ENCODE data around the gene ZNF787. TPM values are rescaled to one million over a fixed set of nuclear protein-coding genes. Genes with fewer than 3 reads are reported as not detected.

The ZNF787 gene
- total RNA-seq, 2 experiments from 2014 or later: 30.0 to 31.1 TPM

DNA sequence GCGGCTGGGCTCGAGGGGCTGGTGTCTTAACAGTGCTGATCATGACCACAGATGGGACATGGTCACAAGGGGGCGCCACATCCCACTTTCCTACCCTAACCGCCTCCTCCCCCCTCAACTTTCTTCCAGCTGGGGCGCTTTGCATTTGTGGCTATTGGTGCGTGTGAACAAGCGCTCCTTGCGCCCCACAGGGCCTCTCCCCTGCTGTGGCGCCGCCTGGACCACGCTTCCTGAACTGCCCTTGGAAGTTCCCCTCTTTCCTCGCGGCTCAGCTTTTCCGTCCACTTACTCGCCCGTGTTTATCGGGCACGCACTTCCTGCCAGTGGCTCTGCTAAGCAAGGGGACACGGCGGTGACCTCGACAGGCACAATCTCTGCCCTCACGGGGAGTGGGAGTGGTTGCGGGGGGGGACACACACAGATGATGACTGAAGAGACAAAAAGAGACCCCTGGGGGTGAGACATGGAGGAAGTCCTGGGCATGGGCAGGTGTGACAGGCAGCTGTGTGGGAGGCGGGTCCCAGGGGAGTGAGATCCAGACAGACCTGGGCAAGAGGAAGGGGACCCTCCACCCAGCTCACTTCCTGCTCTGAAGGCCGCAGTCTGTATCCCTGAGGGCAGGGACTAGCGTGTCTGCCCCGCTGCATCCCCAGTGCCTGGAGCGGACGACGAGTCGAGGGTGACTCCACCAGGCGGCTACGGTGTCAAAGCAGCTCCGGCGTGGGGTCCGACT lies 40.3 kb downstream of the ZNF787 start:
- no peak overlapping the region for H3K27ac Mint-ChIP-seq
- H3K4me3 Mint-ChIP-seq: peak overlapping the region; percentile 68
- DNase-seq: peak; percentile 76
- H3K4me1 Mint-ChIP-seq: peaks cover 10% of the 10 kb centered on the region
- POLR2A ChIA-PET: interaction anchor here (0.6 to 1.2 kb wide), 3 partner anchors 39 to 90 kb away, joined by 3 to 4 read pairs (median 3); partner anchors contain the start of gene ZNF444
- CTCF ChIA-PET: interaction anchor here (0.5 to 6.0 kb wide), 21 partner anchors 9 to 566 kb away, joined by 3 to 34 read pairs (median 3); no protein-coding TSS in a partner anchor
- H3K27me3 Mint-ChIP-seq: peaks cover 4% of the 10 kb centered on the region
- H3K9me3 Mint-ChIP-seq: no peaks in the 10 kb centered on the region
- H3K36me3 Mint-ChIP-seq (ENCODE audit: low read depth): no peaks in the 10 kb centered on the region

DNA sequence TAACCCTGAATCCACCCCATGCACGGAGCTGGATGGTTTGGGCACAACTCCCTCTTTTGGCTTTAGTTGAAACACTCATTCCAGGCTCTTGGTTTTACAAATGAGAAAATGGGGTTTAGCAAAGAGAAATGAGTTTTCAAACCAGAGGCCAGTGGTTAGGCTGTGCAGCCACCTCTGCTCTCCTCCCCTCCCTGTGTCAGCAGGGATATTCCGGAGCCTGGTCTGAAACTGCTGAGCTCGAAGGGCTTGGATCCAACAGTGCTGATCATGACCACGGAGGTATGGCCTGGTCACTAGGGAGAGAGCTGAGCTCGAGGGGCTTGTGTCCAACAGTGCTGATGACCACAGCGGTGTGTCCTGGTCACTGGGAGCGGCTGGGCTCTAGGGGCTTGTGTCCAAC lies 41.5 kb downstream of the ZNF787 start:
- H3K9me3 Mint-ChIP-seq: no peaks in the 10 kb centered on the region
- POLR2A ChIA-PET: interaction anchor here (0.6 kb wide), 1 partner anchor 178 kb away, joined by 3 read pairs; no protein-coding TSS in a partner anchor
- CTCF ChIA-PET: interaction anchor here (0.8 to 6.0 kb wide), 6 partner anchors 11 to 254 kb away, joined by 3 to 34 read pairs (median 8); no protein-coding TSS in a partner anchor
- H3K36me3 Mint-ChIP-seq (ENCODE audit: low read depth): no peaks in the 10 kb centered on the region
- H3K27ac Mint-ChIP-seq: no peak overlapping the region
- no peak for DNase-seq
- peaks cover 10% of the 10 kb centered on the region for H3K4me1 Mint-ChIP-seq
- peaks cover 4% of the 10 kb centered on the region for H3K27me3 Mint-ChIP-seq
- no peak overlapping the region for H3K4me3 Mint-ChIP-seq

DNA sequence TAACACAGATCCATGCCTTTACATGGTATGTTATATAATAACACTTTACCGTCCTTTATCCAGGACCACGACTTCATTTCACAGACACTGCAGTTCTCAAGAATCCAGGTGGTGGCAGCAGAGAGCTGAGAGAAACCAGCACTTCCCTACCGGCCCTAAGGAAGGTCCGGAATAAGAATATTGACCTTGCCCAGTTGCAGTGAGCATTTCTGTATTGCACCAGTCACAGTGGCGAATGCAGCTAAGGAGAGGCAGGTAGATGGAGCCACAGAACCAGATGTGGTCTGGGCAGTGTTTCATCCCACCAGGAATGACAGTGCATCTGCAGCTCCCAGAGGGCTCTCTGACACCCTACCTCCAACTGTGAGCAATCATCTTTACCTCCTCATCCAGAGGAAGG lies 44.6 kb downstream of the ZNF787 start:
- CTCF ChIA-PET: interaction anchor here (1.0 to 3.0 kb wide), 7 partner anchors 10 to 257 kb away, joined by 3 to 16 read pairs (median 4); no protein-coding TSS in a partner anchor
- H3K27ac Mint-ChIP-seq: no peak overlapping the region
- peaks cover 4% of the 10 kb centered on the region for H3K27me3 Mint-ChIP-seq

DNA sequence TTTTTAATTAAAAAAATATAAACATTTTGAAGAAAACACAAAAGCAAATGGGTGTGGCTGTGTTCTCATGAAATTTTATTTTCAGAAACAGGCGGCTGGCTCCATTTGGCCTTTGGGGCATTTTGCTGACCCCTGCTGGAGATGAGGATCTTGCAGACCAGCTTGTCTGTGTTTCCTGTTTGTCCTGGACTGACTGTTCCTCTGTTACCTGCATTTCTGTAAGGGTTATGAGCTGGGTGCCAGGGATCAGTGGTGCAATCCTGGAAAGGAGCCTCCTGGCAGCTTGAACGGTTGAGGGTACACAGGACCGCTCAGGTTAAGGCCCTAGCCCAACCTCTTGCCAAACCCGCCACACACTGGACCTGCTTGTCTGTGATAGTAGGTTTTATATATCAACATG lies 49.9 kb downstream of the ZNF787 start:
- no peak overlapping the region for H3K27ac Mint-ChIP-seq
- H3K4me3 Mint-ChIP-seq: no peak overlapping the region
- POLR2A ChIA-PET: no interaction called here
- peaks cover 7% of the 10 kb centered on the region for H3K4me1 Mint-ChIP-seq
- H3K36me3 Mint-ChIP-seq (ENCODE audit: low read depth): no peaks in the 10 kb centered on the region
- no peak for DNase-seq
- CTCF ChIA-PET: no interaction called here
- H3K9me3 Mint-ChIP-seq: no peaks in the 10 kb centered on the region
- no peaks in the 10 kb centered on the region for H3K27me3 Mint-ChIP-seq

More for the DNA sequence above, 44.6 kb downstream of the ZNF787 start:
- DNase-seq: peak; percentile 42
- no peaks in the 10 kb centered on the region for H3K9me3 Mint-ChIP-seq
- H3K36me3 Mint-ChIP-seq (ENCODE audit: low read depth): no peaks in the 10 kb centered on the region
- H3K4me3 Mint-ChIP-seq: no peak overlapping the region
- POLR2A ChIA-PET: interaction anchor here (0.5 kb wide), 1 partner anchor 10 kb away, joined by 3 read pairs; no protein-coding TSS in a partner anchor
- peaks cover 9% of the 10 kb centered on the region for H3K4me1 Mint-ChIP-seq

- DNase-seq: no peak
- CTCF ChIA-PET: interaction anchor here (1.0 kb wide), 1 partner anchor 9 kb away, joined by 4 read pairs; no protein-coding TSS in a partner anchor
- Mint-ChIP-seq H3K36me3 (ENCODE audit: low read depth) (no peaks in the 10 kb centered on the region), H3K4me3 (no peak overlapping the region), H3K27ac (no peak overlapping the region), H3K4me1 (peaks cover 10% of the 10 kb centered on the region), H3K9me3 (no peaks in the 10 kb centered on the region), H3K27me3 (peaks cover 2% of the 10 kb centered on the region)
- POLR2A ChIA-PET: no interaction called here
Measured at GRCh38 chr19:56069642-56070041, 51.5 kb downstream of the ZNF787 start.

GRCh38 chr19:56066152-56067023 lies 54.7 kb downstream of the ZNF787 start:
- no peaks in the 10 kb centered on the region for H3K9me3 Mint-ChIP-seq
- no peaks in the 10 kb centered on the region for H3K36me3 Mint-ChIP-seq (ENCODE audit: low read depth)
- peak; percentile 61 for DNase-seq
- peak overlapping the region; percentile 6 for H3K4me3 Mint-ChIP-seq
- H3K4me1 Mint-ChIP-seq: peaks cover 14% of the 10 kb centered on the region
- CTCF ChIA-PET: interaction anchor here (0.6 to 2.6 kb wide), 29 partner anchors 8 to 469 kb away, joined by 3 to 22 read pairs (median 3); no protein-coding TSS in a partner anchor
- POLR2A ChIA-PET: interaction anchor here (1.3 kb wide), 1 partner anchor 10 kb away, joined by 3 read pairs; no protein-coding TSS in a partner anchor
- H3K27ac Mint-ChIP-seq: no peak overlapping the region
- H3K27me3 Mint-ChIP-seq: peaks cover 9% of the 10 kb centered on the region

DNA sequence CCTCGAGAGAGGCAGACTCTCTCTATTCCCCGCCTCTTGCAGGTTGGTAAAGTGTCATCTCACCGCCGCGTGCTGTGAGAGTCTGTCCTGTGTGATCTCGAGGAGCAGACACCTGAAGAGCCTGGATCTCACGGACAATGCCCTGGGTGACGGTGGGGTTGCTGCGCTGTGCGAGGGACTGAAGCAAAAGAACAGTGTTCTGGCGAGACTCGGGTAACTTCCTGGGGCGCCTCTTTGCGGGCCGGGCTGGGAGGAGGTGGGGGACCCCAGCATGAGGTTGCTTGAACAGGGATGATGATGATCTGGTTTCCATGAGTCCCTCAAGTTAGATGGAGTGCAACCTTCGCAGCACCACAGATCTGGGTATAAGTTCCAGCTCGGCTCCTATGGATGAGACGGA lies 67.5 kb downstream of the ZNF787 start:
- DNase-seq: no peak
- H3K4me3 Mint-ChIP-seq: no peak overlapping the region

More for the DNA sequence above, 67.5 kb downstream of the ZNF787 start:
- no peak overlapping the region for H3K27ac Mint-ChIP-seq
- H3K36me3 Mint-ChIP-seq (ENCODE audit: low read depth): no peaks in the 10 kb centered on the region
- CTCF ChIA-PET: no interaction called here
- no peaks in the 10 kb centered on the region for H3K4me1 Mint-ChIP-seq
- POLR2A ChIA-PET: no interaction called here
- H3K27me3 Mint-ChIP-seq: no peaks in the 10 kb centered on the region
- peaks cover 9% of the 10 kb centered on the region for H3K9me3 Mint-ChIP-seq

Other genes starting within 250 kb of the ZNF787 start
- not detected for gene NLRP13, start 189.0 kb downstream of the ZNF787 start, total RNA-seq
- gene NLRP8, start 173.5 kb downstream of the ZNF787 start, total RNA-seq: not detected
- not detected for gene NLRP5, start 134.5 kb downstream of the ZNF787 start, total RNA-seq
- 10 to 100 TPM; 25.7 to 26.3 TPM for gene ZNF444, start 20.0 kb upstream of the ZNF787 start, total RNA-seq
- not detected for gene GALP, start 54.7 kb upstream of the ZNF787 start, total RNA-seq
- gene ZSCAN5B, start 76.5 kb upstream of the ZNF787 start, total RNA-seq: not detected
- not detected for gene ZSCAN5C, start 81.0 kb upstream of the ZNF787 start, total RNA-seq
- 1 to 10 TPM; 1.4 to 2.9 TPM for gene EDDM13, start 151.5 kb upstream of the ZNF787 start, total RNA-seq
- 1 to 10 TPM; 6.2 to 6.7 TPM for gene ZSCAN5A, start 193.5 kb upstream of the ZNF787 start, total RNA-seq

Measured in activated CD4-positive, alpha-beta memory T cell treated with anti-CD3 and anti-CD28 coated beads, Interleukin-2, amount 10 ng/mL, durations not matched to agents 7 days and 5 days (primary cell).